Measurements from ENCODE around the gene SHD.

DNA sequence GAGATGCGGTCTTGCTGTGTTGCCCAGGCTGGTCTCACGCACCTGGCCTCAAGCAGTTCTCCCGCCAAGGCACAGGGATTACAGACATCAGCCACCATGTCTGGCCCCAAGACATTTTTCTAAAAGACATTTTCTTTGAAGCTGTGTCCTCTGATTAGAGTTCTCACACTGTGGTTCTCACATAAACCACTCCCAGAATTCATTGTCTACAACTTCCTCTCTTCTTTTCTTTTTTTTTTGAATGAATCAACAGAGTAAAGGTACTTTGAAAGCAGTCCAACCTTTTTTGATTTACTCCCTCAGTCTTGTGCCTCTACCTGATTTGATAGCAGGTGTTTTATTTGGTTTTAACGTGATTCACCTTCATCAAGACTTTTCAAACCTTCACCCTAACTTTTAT is 14.3 kb upstream of the SHD start:
- TF ChIP-seq, protein P1, sequence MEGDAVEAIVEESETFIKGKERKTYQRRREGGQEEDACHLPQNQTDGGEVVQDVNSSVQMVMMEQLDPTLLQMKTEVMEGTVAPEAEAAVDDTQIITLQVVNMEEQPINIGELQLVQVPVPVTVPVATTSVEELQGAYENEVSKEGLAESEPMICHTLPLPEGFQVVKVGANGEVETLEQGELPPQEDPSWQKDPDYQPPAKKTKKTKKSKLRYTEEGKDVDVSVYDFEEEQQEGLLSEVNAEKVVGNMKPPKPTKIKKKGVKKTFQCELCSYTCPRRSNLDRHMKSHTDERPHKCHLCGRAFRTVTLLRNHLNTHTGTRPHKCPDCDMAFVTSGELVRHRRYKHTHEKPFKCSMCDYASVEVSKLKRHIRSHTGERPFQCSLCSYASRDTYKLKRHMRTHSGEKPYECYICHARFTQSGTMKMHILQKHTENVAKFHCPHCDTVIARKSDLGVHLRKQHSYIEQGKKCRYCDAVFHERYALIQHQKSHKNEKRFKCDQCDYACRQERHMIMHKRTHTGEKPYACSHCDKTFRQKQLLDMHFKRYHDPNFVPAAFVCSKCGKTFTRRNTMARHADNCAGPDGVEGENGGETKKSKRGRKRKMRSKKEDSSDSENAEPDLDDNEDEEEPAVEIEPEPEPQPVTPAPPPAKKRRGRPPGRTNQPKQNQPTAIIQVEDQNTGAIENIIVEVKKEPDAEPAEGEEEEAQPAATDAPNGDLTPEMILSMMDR (IDR thresholded peaks at IDR 0.05) = no peak
- TF ChIP-seq POLR2A (IDR thresholded peaks at IDR 0.05) = no peak

All from uterus (tissue), 2 donors.